ENCODE results near the gene CREB3L2.
"Not testable (repeated sequence)": the region's sequence is repeated elsewhere in the genome, so short reads cannot be mapped to it uniquely, and the experiment has no call there.

The CREB3L2 gene

DNA sequence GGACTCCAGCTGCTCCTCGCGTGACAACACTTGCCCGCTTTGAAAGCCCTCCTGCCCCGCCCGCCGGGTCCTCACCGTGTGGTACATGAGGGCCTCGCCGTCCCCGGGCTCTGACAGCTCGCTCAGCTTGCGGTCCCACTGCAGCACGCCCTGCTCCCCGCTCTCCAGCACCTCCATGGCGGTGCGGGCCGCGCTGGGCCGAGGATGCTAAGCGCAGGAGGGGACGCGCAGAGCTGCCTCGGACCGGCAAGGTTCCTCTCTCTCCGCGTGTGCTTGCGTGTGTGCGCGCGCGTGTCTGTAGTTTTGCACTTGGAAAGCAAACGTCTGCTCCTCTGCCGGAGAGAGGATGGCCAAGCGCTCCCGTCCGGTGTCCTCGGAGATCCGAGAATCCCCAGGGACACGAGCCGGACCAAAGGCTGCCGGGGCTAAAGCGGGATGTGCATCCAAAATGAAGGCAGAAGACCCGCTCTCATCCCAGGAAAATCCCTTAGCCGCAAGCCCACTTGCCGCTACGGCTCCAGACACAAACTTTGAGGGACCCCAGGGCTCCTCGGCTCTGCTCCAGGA, at the start of gene CREB3L2:
Gene CREB3L2 (minus strand): TSS at position 558 of the 567 bp plus-strand sequence. CDS start 381 bp downstream, at position 177.
- peak; percentile 19 for DNase-seq (ENCODE audit: low spot score)
- TF ChIP-seq, protein P1, sequence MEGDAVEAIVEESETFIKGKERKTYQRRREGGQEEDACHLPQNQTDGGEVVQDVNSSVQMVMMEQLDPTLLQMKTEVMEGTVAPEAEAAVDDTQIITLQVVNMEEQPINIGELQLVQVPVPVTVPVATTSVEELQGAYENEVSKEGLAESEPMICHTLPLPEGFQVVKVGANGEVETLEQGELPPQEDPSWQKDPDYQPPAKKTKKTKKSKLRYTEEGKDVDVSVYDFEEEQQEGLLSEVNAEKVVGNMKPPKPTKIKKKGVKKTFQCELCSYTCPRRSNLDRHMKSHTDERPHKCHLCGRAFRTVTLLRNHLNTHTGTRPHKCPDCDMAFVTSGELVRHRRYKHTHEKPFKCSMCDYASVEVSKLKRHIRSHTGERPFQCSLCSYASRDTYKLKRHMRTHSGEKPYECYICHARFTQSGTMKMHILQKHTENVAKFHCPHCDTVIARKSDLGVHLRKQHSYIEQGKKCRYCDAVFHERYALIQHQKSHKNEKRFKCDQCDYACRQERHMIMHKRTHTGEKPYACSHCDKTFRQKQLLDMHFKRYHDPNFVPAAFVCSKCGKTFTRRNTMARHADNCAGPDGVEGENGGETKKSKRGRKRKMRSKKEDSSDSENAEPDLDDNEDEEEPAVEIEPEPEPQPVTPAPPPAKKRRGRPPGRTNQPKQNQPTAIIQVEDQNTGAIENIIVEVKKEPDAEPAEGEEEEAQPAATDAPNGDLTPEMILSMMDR (IDR thresholded peaks at IDR 0.05; ENCODE audit: extremely low read depth, missing control alignments) = no peak

GRCh38 chr7:138049505-138050116, 47.7 kb upstream of the CREB3L2 start:
- TF ChIP-seq, protein P1 (IDR thresholded peaks at IDR 0.05; ENCODE audit: extremely low read depth, missing control alignments) = no peak
- DNase-seq (ENCODE audit: low spot score) = no peak

GRCh38 chr7:138047907-138048306, 46.0 kb upstream of the CREB3L2 start:
- TF ChIP-seq, protein P1 (IDR thresholded peaks at IDR 0.05; ENCODE audit: extremely low read depth, missing control alignments) = no peak
- DNase-seq (ENCODE audit: low spot score) = no peak

GRCh38 chr7:138044897-138045296, 43.0 kb upstream of the CREB3L2 start:
- DNase-seq (ENCODE audit: low spot score) = no peak
- TF ChIP-seq, protein P1 (IDR thresholded peaks at IDR 0.05; ENCODE audit: extremely low read depth, missing control alignments) = no peak

GRCh38 chr7:138040063-138040462, 38.2 kb upstream of the CREB3L2 start:
- not testable (repeated sequence) for DNase-seq (ENCODE audit: low spot score)

GRCh38 chr7:138036135-138036534, 34.2 kb upstream of the CREB3L2 start:
- DNase-seq (ENCODE audit: low spot score) = no peak
- TF ChIP-seq, protein P1 (IDR thresholded peaks at IDR 0.05; ENCODE audit: extremely low read depth, missing control alignments) = no peak

- TF ChIP-seq, protein P1 (IDR thresholded peaks at IDR 0.05; ENCODE audit: extremely low read depth, missing control alignments) = no peak
- no peak for DNase-seq (ENCODE audit: low spot score)
Measured at GRCh38 chr7:138033241-138033640, 31.4 kb upstream of the CREB3L2 start.

GRCh38 chr7:138032770-138033169, 30.9 kb upstream of the CREB3L2 start:
- TF ChIP-seq, protein P1 (IDR thresholded peaks at IDR 0.05; ENCODE audit: extremely low read depth, missing control alignments) = no peak

More at GRCh38 chr7:138032770-138033169, 30.9 kb upstream of the CREB3L2 start:
- DNase-seq (ENCODE audit: low spot score) = no peak
